ENCODE results near the gene TUB. TPM values are rescaled to one million over a fixed set of nuclear protein-coding genes. Genes with fewer than 3 reads are reported as not detected.

TUB gene
- total and polyA plus RNA-seq, 10 donors, result 0.17 to 3.2 (median 1.8) TPM

DNA sequence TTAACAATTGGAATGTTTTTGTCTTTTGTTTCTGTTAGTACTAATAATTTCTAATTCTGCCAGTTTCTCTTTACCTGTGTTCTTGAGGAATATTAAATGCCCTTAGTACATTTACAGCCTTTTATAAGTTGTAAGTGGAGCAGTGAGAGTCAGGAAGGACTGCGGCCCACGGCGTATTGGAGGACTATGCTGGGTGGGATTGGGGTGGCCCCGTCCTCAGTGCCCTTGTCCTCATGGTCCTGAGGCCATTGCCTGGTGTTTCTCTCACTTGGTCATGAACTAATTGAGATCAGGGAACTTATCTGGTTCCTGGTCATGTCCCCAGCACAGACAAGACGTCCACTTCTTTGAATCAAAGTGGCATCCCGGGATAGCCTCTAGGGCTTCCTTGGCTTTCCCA lies 3.3 kb downstream of the TUB start:
- Histone ChIP-seq H3K27ac (no peak overlapping the region), H3K27me3 (replicated peaks in 1 of 7) (peaks cover 0 to 73% (median 14%) of the 10 kb centered on the region in 7 donors), H3K36me3 (no peaks in the 10 kb centered on the region), H3K4me3 (no peak overlapping the region), H3K9me3 (no peaks in the 10 kb centered on the region), H3K4me1 (peaks cover 4 to 17% (median 12%) of the 10 kb centered on the region in 6 donors)
- TF ChIP-seq, protein P1, sequence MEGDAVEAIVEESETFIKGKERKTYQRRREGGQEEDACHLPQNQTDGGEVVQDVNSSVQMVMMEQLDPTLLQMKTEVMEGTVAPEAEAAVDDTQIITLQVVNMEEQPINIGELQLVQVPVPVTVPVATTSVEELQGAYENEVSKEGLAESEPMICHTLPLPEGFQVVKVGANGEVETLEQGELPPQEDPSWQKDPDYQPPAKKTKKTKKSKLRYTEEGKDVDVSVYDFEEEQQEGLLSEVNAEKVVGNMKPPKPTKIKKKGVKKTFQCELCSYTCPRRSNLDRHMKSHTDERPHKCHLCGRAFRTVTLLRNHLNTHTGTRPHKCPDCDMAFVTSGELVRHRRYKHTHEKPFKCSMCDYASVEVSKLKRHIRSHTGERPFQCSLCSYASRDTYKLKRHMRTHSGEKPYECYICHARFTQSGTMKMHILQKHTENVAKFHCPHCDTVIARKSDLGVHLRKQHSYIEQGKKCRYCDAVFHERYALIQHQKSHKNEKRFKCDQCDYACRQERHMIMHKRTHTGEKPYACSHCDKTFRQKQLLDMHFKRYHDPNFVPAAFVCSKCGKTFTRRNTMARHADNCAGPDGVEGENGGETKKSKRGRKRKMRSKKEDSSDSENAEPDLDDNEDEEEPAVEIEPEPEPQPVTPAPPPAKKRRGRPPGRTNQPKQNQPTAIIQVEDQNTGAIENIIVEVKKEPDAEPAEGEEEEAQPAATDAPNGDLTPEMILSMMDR (IDR thresholded peaks at IDR 0.05 in 8 of 11, conservative IDR thresholded peaks at IDR 0.05 in 3 of 11), result no peak
- TF ChIP-seq POLR2A (IDR thresholded peaks at IDR 0.05) (no peak), POLR2AphosphoS5 (IDR thresholded peaks at IDR 0.05) (no peak)
- intact Hi-C loops (cut with DNase I; ENCODE audit: low total_unique reads), result no loop called here
- 85 to 94% (median 91%) methylated on average over 6 of the region's 6 CpGs for WGBS, 5 donors
- DNase-seq, result peak; percentile 12

DNA sequence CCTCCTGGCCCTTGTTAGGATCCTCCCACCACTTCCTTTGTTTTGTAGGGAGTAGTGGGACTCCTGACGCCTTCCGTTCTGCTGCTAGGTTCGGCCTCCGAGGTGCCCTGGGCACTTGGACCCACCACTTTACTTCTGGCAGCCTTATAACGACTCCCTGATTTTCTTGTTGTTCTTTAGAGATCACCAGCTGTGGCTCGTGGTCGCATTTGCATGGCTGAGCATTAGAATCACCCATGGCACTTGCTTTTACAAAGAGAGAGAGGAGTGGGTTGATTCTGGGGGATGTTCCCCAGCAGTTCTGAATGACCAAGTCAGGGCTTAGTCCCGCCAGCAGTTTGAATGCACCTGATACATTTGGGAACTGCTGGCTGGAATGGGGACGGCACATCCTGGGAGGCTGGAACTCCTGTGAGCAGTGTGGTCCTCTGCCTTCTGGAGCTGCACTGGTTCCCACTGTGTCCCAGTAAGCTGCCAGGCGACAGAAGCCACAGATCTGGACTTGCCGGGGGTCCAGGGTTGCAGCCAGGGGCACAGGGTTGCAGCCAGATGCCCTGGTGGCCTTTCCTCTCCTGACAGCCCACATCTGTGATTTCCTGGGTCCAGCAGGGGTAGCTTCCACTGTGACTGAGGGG lies 4.1 kb downstream of the TUB start:
- Histone ChIP-seq H3K27ac (no peak overlapping the region), H3K9me3 (no peaks in the 10 kb centered on the region), H3K36me3 (no peaks in the 10 kb centered on the region), H3K27me3 (replicated peaks in 1 of 7) (peaks cover 0 to 74% (median 14%) of the 10 kb centered on the region in 7 donors), H3K4me1 (peaks cover 4 to 17% (median 12%) of the 10 kb centered on the region in 6 donors), H3K4me3 (no peak overlapping the region)
- DNase-seq, result peak; percentile 56
- TF ChIP-seq, protein P1 (IDR thresholded peaks at IDR 0.05 in 8 of 11, conservative IDR thresholded peaks at IDR 0.05 in 3 of 11), result no peak
- no peak for TF ChIP-seq POLR2A (IDR thresholded peaks at IDR 0.05)
- no peak for TF ChIP-seq POLR2AphosphoS5 (IDR thresholded peaks at IDR 0.05)
- intact Hi-C loops (cut with DNase I; ENCODE audit: low total_unique reads), result no loop called here
- 61 to 73% (median 64%) methylated on average over 11 of the region's 11 CpGs for WGBS, 5 donors

DNA sequence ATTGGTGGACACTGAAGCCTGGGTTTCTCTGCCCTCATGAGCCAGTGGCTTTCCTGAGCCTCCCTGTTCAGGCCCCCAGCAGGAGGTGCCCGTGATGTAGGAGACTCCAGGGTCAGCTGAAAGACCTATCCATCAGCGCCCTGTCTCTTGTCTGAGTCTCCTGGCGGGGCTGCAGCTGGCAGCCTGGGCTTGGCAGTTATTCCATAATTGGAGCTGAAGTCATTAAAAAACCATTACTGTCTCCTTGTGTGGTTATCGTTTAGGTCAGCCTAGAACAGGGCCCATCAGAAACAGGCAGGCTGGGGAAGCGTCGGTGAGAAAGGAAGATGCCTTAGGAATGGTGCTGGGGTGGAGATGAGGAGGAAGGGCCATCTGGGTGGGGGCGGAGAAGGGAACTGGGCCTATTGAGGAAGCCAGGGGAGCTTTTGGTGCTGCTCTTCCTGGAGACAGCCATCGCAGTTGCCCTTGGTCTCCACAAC lies 5.0 kb downstream of the TUB start:
- peaks cover 4 to 10% (median 8%) of the 10 kb centered on the region in 6 donors for H3K4me1 ChIP-seq
- no peaks in the 10 kb centered on the region for H3K9me3 ChIP-seq
- intact Hi-C loops (cut with DNase I; ENCODE audit: low total_unique reads), result no loop called here
- no peaks in the 10 kb centered on the region for H3K36me3 ChIP-seq
- TF ChIP-seq, protein P1 (IDR thresholded peaks at IDR 0.05 in 8 of 11, conservative IDR thresholded peaks at IDR 0.05 in 3 of 11), result no peak
- no peak for TF ChIP-seq POLR2AphosphoS5 (IDR thresholded peaks at IDR 0.05)
- no peak for TF ChIP-seq POLR2A (IDR thresholded peaks at IDR 0.05)
- H3K27me3 ChIP-seq (replicated peaks in 1 of 7), result peaks cover 0 to 65% (median 13%) of the 10 kb centered on the region in 7 donors
- DNase-seq, result peak; percentile 62
- H3K27ac ChIP-seq, result no peak overlapping the region
- H3K4me3 ChIP-seq, result no peak overlapping the region
- WGBS, 5 donors, result 61 to 85% (median 69%) methylated on average over 8 of the region's 8 CpGs

DNA sequence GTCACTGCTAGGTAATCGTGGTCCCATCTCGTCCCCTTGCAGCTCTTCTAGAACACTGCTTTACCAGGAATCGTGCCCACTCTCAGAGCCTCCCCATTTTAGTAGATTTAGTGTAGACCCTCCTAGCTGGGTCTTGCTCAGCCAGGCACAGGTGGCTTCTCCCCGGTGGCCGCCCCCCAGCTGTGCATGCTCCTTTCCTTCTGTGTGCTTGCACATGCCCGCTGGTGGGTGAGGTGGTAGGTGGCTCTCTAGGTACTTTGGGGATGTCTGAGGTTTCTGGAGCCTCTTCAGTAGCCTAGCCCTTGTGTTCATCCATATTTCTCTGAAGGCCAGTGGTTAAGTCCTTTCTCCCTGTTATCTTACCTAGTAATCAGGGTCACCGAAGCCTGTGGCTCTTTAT lies 5.6 kb downstream of the TUB start:
- intact Hi-C loops (cut with DNase I; ENCODE audit: low total_unique reads), result no loop called here
- Histone ChIP-seq H3K4me3 (no peak overlapping the region), H3K36me3 (no peaks in the 10 kb centered on the region), H3K4me1 (peaks cover 3 to 7% (median 5%) of the 10 kb centered on the region in 6 donors), H3K27ac (no peak overlapping the region), H3K9me3 (no peaks in the 10 kb centered on the region), H3K27me3 (replicated peaks in 1 of 7) (peaks cover 0 to 60% (median 11%) of the 10 kb centered on the region in 7 donors)
- DNase-seq, result peak; percentile 58
- TF ChIP-seq, protein P1 (IDR thresholded peaks at IDR 0.05 in 8 of 11, conservative IDR thresholded peaks at IDR 0.05 in 3 of 11), result no peak
- TF ChIP-seq POLR2AphosphoS5 (IDR thresholded peaks at IDR 0.05) (no peak), POLR2A (IDR thresholded peaks at IDR 0.05) (no peak)
- WGBS, 5 donors, result 77 to 91% (median 81%) methylated on average over 6 to 7 of the region's 7 CpGs

Data from spleen (tissue), 11 donors.